Esophagus squamous epithelium (tissue), 5 donors: ENCODE data around the gene SPTBN5. TPM values are rescaled to one million over a fixed set of nuclear protein-coding genes. Genes with fewer than 3 reads are reported as not detected.

Source experiments
- DNase-seq: peaks from one replicate; lab custom pipeline; 2025; lab: John Stamatoyannopoulos, UW
- H3K27ac ChIP-seq, 4 donors: fragments of 200-600 bp; sonication (generic); one replicate each; pipeline ENCODE4 v1.5.1; 2016 to 2019; ENCODE audit warnings: mild to moderate bottlenecking in 1 of 4
- H3K27me3 ChIP-seq, 4 donors: fragments of 200-600 bp; sonication (generic); 1 replicate in 3 of 4; 2 replicates in 1 of 4; pipeline versions ENCODE4 v1.5.1 to v1.6.0; 2017 to 2021; ENCODE audit warnings: antibody characterized with exemption in 1 of 4
- H3K36me3 ChIP-seq, 3 donors: fragments of 200-600 bp; sonication (generic); one replicate each; pipeline ENCODE4 v1.5.1; 2016 to 2019
- H3K4me1 ChIP-seq, 3 donors: fragments of 200-600 bp; sonication (generic); one replicate each; pipeline ENCODE4 v1.5.1; 2017 to 2019
- H3K4me3 ChIP-seq, 4 donors: fragments of 200-600 bp; sonication (generic); 1 replicate in 3 of 4; 2 replicates in 1 of 4; pipeline ENCODE4 v1.5.1; 2016 to 2019; ENCODE audit warnings: mild to moderate bottlenecking in 2 of 4, moderate library complexity in 1 of 4
- H3K9me3 ChIP-seq, 3 donors: fragments of 200-600 bp; sonication (generic); one replicate each; pipeline ENCODE4 v1.5.1; 2016 to 2019
- CTCF ChIP-seq, 6 experiments: fragments of 450-650 bp in 4 of 6; fragments of 200-600 bp in 2 of 6; sonication (generic) in 2 of 6; IDR thresholded peaks; one replicate each; pipeline ENCODE4 v1.5.1; 2016 to 2019; ENCODE audit warnings: antibody characterized with exemption in 6 of 6, mild to moderate bottlenecking in 4 of 6, moderate library complexity in 4 of 6
- POLR2A ChIP-seq, 4 donors: fragments of 450-650 bp; IDR thresholded peaks; one replicate each; pipeline ENCODE4 v1.6.1; 2017; ENCODE audit warnings: antibody characterized with exemption in 4 of 4, mild to moderate bottlenecking in 4 of 4, moderate library complexity in 3 of 4
- WGBS, 2 donors: methylation state at CpG; one replicate each; pipeline ENCODE4 v1.1.5; 2018; 5-methylcytosine and 5-hydroxymethylcytosine counted together
- intact Hi-C: fragments of 100-400 bp; cut with DNase I; formaldehyde crosslinking; loops from one replicate; pipeline ENCODE4 v1.15.0; 2022
- total RNA-seq, 4 donors: library from RNA; depleted of rRNA; stranded (reverse); fragments of >200 nt; gene quantifications; one replicate each; pipeline ENCODE4 v1.1.0, GENCODE V29; 2016
- donor health status: DM: yes; HTN: yes; CAD: no.

The SPTBN5 gene
- total RNA-seq, 4 donors from 2014 or later, result 1.9 to 4.4 (median 3.4) TPM

GRCh38 chr15:41852736-41853590, 40.9 kb downstream of the SPTBN5 start:
- TF ChIP-seq CTCF (IDR thresholded peaks at IDR 0.05), result no peak
- TF ChIP-seq POLR2A (IDR thresholded peaks at IDR 0.05), result no peak
- peaks cover 0 to 57% (median 0%) of the 10 kb centered on the region in 4 donors for H3K27me3 ChIP-seq
- H3K36me3 ChIP-seq, result peaks cover 0 to 13% (median 9%) of the 10 kb centered on the region in 3 donors
- no peaks in the 10 kb centered on the region for H3K9me3 ChIP-seq
- no peak for DNase-seq
- WGBS, 2 donors, result 40 to 77% methylated on average over 2 to 4 of the region's 17 CpGs
- H3K4me1 ChIP-seq, result peaks cover 10 to 84% (median 13%) of the 10 kb centered on the region in 3 donors
- H3K27ac ChIP-seq, result no peak overlapping the region
- H3K4me3 ChIP-seq, result no peak overlapping the region
- intact Hi-C loops, result no loop called here

GRCh38 chr15:41851755-41852370, 42.0 kb downstream of the SPTBN5 start:
- intact Hi-C loops, result no loop called here
- TF ChIP-seq CTCF (IDR thresholded peaks at IDR 0.05), result no peak
- no peak for TF ChIP-seq POLR2A (IDR thresholded peaks at IDR 0.05)
- peaks cover 10 to 88% (median 13%) of the 10 kb centered on the region in 3 donors for H3K4me1 ChIP-seq
- H3K9me3 ChIP-seq, result no peaks in the 10 kb centered on the region
- peaks cover 0 to 51% (median 0%) of the 10 kb centered on the region in 4 donors for H3K27me3 ChIP-seq
- no peak overlapping the region for H3K4me3 ChIP-seq
- peaks cover 9 to 24% (median 20%) of the 10 kb centered on the region in 3 donors for H3K36me3 ChIP-seq
- WGBS, 2 donors, result 80 to 92% methylated on average over 2 to 4 of the region's 8 CpGs
- no peak for DNase-seq
- no peak overlapping the region for H3K27ac ChIP-seq

DNA sequence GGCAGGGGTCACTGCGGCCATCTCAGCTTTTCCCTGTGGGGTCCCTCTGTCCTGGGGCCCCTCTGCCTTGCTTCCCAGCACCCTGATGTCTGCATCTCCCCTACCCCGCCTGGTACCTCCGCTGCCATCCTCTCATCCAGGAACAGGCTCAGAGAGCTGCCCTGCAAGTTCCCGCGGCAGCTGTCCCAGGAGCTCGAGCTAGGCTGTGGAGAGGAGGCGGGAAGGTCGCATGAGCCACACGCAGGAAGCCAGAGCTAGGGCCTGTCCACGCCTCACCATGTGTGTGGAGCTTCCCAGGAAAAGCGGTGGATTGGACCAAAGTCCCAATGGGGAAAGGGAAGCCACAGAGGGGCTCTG, 42.7 kb downstream of the SPTBN5 start:
- no peak overlapping the region for H3K4me3 ChIP-seq
- intact Hi-C loops, result no loop called here

DNA sequence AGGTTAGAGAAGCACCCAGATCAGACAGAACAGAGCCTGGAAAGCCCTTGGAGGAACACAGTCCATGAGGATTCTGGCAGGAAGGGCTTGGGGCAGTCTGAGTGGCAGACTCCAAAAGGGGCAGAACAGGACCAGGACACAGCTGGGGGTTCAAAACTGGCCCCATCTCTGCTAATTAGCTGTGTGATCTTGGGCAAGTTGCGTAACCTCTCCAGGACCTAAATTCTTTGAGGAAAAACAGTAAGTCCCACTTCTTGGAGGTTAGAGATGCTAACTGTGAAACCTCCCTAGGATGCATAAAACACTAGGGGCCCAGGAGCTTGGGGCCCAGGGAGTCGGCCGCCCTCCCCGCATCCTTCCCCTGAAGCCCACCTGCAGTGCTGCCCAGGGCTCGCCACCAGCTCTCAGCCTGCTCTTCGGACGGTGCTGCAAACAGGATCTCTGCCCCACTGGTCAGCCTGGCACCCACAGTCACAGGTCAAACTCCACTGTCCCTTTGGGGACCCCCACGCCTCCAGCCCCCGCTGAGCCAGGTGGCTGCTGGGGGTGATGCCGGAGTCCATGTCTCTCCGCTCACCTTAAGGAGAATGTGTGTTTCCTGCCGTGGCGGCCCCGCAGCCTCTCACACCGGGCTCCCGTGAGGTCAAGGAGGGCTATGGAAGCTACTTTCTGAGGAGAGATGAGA, 43.2 kb downstream of the SPTBN5 start:
- Histone ChIP-seq H3K27ac (peak overlapping the region in 3 of 4 donors; percentile 74 to 88 (median 76)), H3K27me3 (peaks cover 0 to 42% (median 0%) of the 10 kb centered on the region in 4 donors), H3K9me3 (no peaks in the 10 kb centered on the region), H3K4me3 (no peak overlapping the region), H3K36me3 (peaks cover 14 to 37% (median 32%) of the 10 kb centered on the region in 3 donors), H3K4me1 (peaks cover 10 to 81% (median 13%) of the 10 kb centered on the region in 3 donors)
- no peak for TF ChIP-seq POLR2A (IDR thresholded peaks at IDR 0.05)
- no peak for TF ChIP-seq CTCF (IDR thresholded peaks at IDR 0.05)
- intact Hi-C loops, result no loop called here
- DNase-seq, result no peak
- WGBS, 2 donors, result 89 to 100% methylated on average over 4 to 7 of the region's 16 CpGs

More for the DNA sequence above, 42.7 kb downstream of the SPTBN5 start:
- peaks cover 0 to 44% (median 0%) of the 10 kb centered on the region in 4 donors for H3K27me3 ChIP-seq
- no peak for DNase-seq
- H3K36me3 ChIP-seq, result peaks cover 14 to 31% (median 27%) of the 10 kb centered on the region in 3 donors
- WGBS, 2 donors, result 37% methylated on average over 3 of the region's 11 CpGs; no CpG with 5 or more reads in 1 of the 2 donors
- no peak overlapping the region for H3K27ac ChIP-seq
- peaks cover 10 to 86% (median 13%) of the 10 kb centered on the region in 3 donors for H3K4me1 ChIP-seq
- TF ChIP-seq POLR2A (IDR thresholded peaks at IDR 0.05) (no peak), CTCF (IDR thresholded peaks at IDR 0.05) (no peak)
- no peaks in the 10 kb centered on the region for H3K9me3 ChIP-seq
